AG09319 (cell line): ENCODE measurements around the gene SMAD1.

ENCODE experiments used
- DNase-seq: peaks from one replicate; pipeline ENCODE4 v3.0.0-alpha.2; 2010; ENCODE audit warnings: low read depth; ENCODE audit errors: extremely low read depth
- TF ChIP-seq, protein P1 (sequence below): IDR thresholded peaks from 2 replicates; pipeline ENCODE4 v1.5.1; 2011; ENCODE audit warnings: low read depth, mild to moderate bottlenecking, inconsistent platforms, low read length, moderate library complexity

Gene SMAD1

DNA sequence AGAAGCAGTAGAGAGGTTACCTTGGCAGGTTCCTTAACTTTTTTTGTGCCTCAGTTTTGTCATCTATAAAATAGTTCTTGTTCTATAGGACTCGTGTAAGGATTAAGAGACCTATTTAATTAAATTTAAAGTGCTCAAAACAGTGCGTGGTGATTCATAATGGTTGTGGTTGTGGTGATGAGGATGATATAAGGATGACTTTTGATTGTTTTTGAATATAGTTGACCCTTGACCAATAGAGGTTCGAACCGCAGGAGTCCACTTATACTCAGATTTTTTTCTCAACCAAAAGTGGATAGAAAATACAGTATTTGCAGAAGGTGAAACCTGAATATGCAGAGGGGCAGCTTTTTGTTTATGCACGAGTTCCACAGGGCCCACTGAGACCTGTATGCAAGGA is 14.6 kb downstream of the SMAD1 start:
- DNase-seq, result no peak
- TF ChIP-seq, protein P1, sequence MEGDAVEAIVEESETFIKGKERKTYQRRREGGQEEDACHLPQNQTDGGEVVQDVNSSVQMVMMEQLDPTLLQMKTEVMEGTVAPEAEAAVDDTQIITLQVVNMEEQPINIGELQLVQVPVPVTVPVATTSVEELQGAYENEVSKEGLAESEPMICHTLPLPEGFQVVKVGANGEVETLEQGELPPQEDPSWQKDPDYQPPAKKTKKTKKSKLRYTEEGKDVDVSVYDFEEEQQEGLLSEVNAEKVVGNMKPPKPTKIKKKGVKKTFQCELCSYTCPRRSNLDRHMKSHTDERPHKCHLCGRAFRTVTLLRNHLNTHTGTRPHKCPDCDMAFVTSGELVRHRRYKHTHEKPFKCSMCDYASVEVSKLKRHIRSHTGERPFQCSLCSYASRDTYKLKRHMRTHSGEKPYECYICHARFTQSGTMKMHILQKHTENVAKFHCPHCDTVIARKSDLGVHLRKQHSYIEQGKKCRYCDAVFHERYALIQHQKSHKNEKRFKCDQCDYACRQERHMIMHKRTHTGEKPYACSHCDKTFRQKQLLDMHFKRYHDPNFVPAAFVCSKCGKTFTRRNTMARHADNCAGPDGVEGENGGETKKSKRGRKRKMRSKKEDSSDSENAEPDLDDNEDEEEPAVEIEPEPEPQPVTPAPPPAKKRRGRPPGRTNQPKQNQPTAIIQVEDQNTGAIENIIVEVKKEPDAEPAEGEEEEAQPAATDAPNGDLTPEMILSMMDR, result no peak

DNA sequence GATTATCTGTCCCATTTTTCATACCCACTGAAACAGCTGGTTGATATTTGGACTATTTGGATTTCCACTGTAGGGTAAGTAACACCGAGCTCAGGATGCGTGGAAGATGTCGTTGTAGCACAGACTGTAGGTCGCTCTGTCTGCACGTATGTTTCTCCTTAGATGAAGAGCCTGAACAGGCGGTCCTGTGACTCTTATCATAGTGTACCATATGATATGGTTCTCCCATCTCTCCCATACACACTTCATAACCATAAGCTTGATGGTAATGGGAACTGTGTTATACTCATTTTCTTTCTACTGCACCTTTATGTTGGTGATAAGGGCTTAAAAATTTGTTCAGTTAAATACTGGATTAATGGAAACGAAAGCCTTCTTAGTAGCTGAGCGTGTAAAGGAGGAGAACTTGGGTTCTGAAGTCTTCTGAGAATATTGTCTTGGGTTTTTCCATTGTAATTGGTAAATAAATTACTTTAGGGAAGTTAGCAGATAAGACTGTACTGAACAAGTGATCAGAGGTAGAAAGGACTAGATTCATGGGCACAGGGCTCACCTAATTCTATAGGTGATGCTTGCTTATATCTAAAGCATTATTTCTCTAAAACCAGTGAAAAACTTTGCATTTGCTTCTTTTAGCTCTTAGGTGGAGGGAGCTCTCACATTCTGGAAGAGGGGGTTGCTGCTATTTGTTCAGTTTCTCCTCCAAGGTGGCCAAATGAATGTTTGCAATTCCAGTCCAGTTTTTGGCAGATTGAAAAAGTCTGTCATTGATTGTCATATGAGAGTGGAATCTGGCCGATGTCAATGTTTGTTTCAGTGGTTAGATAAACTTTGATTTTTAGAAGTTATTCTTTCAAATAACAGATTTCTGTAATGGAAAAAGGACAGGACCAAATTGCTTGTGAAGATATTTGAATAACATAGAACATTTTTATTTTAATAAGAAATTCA is 15.8 kb downstream of the SMAD1 start:
- TF ChIP-seq, protein P1, result no peak
- no peak for DNase-seq

DNA sequence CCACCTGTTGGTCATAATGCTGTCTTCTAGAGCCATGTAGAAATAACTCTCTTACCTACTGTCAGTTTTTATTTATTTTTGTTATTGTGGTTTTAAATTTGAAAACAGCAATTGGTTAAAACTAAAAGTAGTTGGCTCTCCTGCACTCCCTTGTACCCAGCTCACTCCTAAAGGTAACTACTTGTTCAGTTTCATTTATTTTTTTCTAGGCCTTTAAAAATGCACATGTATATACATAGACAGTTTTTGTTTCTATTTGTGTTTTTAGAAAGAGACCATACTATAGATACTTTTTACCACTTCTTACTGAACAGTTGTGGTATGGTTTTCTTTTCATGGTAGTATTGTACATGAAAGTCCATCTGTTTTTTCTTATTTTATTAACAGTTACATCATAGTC is 16.8 kb downstream of the SMAD1 start:
- DNase-seq, result no peak
- TF ChIP-seq, protein P1, result no peak

DNA sequence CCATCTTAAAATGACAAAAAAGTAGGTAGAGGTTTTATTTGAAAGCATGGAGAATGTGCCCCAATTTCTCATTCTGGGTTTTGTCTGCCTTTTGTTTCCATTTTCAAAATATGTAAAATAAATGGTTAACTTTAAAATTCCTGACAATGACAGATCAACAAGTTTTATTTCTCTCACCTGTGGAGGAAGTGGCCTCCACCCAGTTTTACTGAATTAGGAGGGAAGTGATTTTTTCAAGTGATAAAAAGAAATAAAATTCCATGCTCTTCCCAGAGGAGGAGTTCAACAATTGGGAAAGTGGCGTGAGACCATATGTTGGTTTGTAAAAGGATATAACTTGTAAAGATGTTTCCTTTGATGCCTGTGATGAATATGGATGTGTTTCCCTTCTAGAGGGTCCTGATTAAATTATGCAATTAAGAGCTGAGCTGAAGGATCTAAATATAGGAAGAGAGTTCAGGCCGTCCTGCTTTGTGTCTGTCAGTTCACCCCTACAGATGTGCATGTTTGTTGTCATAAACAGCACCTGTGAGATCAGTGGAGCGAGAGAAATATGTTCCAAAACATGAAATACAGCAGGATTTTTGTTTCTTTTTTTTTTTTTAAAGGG is 19.5 kb downstream of the SMAD1 start:
- TF ChIP-seq, protein P1, result no peak
- DNase-seq, result no peak

DNA sequence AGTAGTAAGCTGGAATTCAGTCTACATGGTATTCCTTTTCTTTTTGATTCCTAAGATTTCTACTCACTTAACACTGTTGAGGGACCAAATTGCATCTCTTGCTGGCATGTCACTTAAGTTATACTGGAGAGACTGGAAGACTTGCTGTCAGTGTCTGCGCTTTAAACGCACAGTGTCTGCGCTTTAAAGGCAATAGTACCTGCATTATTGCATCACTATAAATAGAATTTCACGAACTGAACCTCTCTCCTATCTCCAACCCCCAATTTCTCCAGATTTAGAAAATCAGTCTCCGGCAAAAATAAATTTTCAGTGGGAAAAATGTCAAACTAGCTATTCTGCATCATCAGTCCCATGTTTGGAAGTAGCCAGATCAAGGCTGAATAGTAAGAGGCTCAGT is 21.2 kb downstream of the SMAD1 start:
- no peak for DNase-seq
- TF ChIP-seq, protein P1, result no peak

DNA sequence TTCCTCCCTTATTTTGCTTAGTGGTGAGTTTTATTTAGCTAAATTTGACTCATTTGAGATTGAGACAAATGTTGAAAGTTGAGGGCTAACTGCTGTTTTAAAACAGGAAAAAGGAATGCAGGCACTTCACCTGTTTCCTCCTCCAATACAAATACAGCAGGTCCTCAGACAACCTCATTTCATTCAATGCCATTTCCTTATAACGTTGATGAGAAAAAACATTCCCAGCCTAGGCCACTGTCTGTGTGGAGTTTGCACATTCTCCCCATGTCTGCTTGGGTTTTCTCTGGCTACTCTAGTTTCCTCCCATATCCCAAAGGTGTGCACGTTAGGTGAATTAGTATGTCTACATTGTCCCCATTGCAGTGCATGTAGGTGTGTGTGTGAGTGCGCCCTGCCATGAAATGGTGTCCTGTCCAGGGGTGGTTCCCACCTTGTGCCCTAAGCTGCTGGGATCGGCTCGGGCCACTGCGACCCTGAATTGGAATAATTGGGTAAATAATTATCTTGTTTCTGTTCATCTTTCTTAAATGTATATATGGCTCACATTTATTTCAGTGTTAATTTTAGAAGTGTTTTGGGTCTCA is 21.9 kb downstream of the SMAD1 start:
- TF ChIP-seq, protein P1, result no peak
- DNase-seq, result no peak

DNA sequence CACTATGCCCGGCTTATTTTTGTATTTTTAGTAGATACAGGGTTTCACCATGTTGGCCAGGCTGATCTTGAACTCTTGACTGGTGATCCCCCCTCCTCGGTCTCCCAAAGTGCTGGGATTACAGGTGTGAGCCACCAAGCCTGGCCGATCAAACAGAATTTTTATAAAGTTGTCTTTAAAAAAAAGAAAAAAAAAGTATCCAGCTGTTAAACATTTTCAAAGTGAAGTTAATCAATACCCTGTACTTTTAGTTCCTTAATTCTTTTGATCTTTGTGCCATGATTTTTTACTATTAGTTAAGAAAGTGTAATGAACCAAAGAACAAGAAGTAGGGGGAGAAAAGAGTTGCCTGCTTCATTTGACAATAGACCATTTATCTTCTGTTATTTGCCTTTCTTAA is 24.3 kb downstream of the SMAD1 start:
- no peak for DNase-seq

More for the DNA sequence above, 24.3 kb downstream of the SMAD1 start:
- TF ChIP-seq, protein P1, result no peak
